Ectodermal cell (in vitro differentiated cells): ENCODE data around the gene MPV17.
A peak's percentile ranks its signal among the peaks of the same experiment; 100 is the strongest.
"Not testable (repeated sequence)": the region's sequence is repeated elsewhere in the genome, so short reads cannot be mapped to it uniquely, and the experiment has no call there.

Experiments
- H3K27ac ChIP-seq: 2 replicates; pipeline ENCODE4 v1.7.0; 2013; ENCODE audit warnings: mild to moderate bottlenecking, low read depth, low read length; ENCODE audit not compliant: insufficient read depth, poor library complexity, severe bottlenecking
- H3K27me3 ChIP-seq: 2 replicates; pipeline ENCODE4 v1.7.0; 2013; ENCODE audit warnings: mild to moderate bottlenecking, low read length; ENCODE audit not compliant: insufficient read depth, control insufficient read depth, poor library complexity, severe bottlenecking
- H3K36me3 ChIP-seq: one replicate; pipeline ENCODE4 v1.7.0; 2013; ENCODE audit warnings: low read length; ENCODE audit not compliant: control insufficient read depth, insufficient read depth
- H3K4me1 ChIP-seq: one replicate; pipeline ENCODE4 v1.7.0; 2013; ENCODE audit warnings: low read length; ENCODE audit not compliant: control insufficient read depth, insufficient read depth
- H3K4me3 ChIP-seq: 2 replicates; pipeline ENCODE4 v1.7.0; 2013; ENCODE audit warnings: low read depth, low read length, control low read depth; ENCODE audit not compliant: insufficient read depth
- H3K9me3 ChIP-seq: 2 replicates; pipeline ENCODE4 v1.7.0; 2013; ENCODE audit warnings: mild to moderate bottlenecking, low read length, moderate library complexity; ENCODE audit not compliant: control insufficient read depth
- WGBS, 2 experiments: methylation state at CpG; one replicate each; pipeline ENCODE4 v1.1.7; 2013; ENCODE audit warnings: missing lambda C conversion rate in 2 of 2; 5-methylcytosine and 5-hydroxymethylcytosine counted together

MPV17 gene

GRCh38 chr2:27322301-27322765 is 564 bp downstream of the MPV17 start:
- peaks cover 4% of the 10 kb centered on the region for H3K36me3 ChIP-seq
- no peak overlapping the region for H3K27ac ChIP-seq
- H3K4me1 ChIP-seq, result peaks cover 5% of the 10 kb centered on the region
- H3K4me3 ChIP-seq, result peak overlapping the region; percentile 89
- H3K27me3 ChIP-seq, result no peaks in the 10 kb centered on the region
- WGBS, 2 experiments, result 8 to 13% methylated on average over 10 of the region's 10 CpGs
- no peaks in the 10 kb centered on the region for H3K9me3 ChIP-seq

DNA sequence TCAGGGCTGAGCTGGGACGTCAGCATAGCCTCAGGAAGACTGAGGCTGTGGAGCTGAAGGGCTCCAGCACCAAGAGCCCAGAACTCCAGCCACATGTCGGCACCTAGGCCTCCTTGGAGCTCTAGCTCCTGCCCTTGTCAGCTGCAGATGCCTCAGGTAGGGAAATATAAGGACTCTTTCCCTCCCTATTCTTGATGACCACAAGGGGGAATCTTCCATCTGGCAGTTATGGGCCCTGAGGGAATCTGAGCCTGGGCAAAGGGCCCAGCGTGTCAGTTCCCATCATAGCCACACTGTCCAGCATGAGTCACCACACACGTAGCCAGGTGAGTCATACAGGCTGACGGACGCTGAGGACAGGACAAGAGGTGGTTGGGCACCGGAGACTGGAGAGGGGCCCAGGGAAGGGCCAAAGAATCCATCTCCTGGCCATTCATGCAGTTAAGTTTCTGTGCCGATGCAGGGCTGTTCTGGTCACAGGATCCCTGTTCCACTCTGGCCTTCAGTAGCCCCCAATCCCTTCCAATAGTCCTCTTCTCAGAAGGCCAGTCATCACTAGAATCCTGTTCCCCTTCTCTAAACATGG is 1.8 kb downstream of the MPV17 start:
- WGBS, 2 experiments, result 72 to 74% methylated on average over 8 of the region's 8 CpGs
- H3K4me3 ChIP-seq, result no peak overlapping the region

DNA sequence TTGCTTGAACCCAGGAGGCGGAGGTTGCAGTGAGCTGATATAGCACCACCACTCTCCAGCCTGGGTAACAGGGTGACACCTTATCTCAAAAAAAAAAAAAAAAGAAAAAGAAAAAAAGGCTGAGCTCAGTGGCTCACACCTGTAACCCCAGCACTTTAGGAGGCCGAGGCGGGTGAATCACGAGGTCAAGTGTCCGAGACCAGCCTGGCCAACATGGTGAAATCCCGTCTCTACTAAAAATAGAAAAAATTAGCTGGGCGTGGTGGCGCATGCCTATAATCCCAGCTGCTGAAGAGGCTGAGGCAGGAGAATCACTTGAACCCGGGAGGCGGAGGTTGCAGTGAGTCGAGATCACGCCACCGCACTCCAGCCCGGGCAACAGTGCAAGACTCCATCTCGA is 3.1 kb downstream of the MPV17 start:
- WGBS, 2 experiments, result 94 to 95% methylated on average over 15 of the region's 15 CpGs
- H3K4me3 ChIP-seq, H3K9me3 ChIP-seq, H3K27ac ChIP-seq, H3K27me3 ChIP-seq, H3K4me1 ChIP-seq, H3K36me3 ChIP-seq: not testable (repeated sequence)

More for the DNA sequence above, 1.8 kb downstream of the MPV17 start:
- no peaks in the 10 kb centered on the region for H3K27me3 ChIP-seq
- no peak overlapping the region for H3K27ac ChIP-seq
- H3K36me3 ChIP-seq, result no peaks in the 10 kb centered on the region
- peaks cover 5% of the 10 kb centered on the region for H3K4me1 ChIP-seq
- no peaks in the 10 kb centered on the region for H3K9me3 ChIP-seq

DNA sequence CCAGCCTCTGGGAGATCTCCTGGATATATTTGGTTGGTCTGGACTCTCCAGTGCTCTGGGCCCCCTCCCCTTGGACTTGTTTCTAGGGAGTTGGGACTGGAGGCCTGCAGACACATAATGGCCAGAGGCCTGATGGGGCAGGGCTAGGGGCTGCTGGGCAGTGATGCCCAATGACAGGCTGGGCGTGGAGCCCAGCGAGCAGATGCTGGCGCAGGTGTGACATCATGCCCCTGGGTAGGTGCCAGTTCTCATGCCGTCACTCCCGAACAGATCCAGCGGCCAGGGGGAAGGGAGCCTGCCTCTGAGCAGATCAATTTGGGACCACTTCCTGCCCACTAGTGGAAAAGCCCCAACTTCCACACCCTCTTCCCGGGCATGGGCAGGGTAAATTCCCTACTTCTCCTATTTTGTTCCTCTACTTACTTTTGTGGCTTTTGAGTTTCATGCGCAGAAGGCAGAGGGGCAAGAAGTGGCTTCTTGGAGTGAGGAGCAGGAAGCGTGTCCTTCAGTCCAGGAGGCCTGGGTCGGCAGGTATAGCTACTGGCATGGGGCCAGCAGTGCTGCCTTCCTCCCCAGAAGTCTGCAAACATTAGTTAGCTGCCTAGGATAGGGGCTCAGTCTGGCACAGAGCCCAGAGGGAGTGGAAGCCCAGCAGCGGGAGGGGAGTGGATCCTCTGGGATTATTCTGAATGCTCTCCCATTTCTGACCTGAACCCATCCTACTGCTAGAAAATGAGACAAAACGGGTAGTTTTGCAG is 6.1 kb downstream of the MPV17 start:
- Histone ChIP-seq H3K36me3 (no peaks in the 10 kb centered on the region), H3K4me1 (no peaks in the 10 kb centered on the region), H3K27me3 (no peaks in the 10 kb centered on the region), H3K27ac (no peak overlapping the region), H3K9me3 (no peaks in the 10 kb centered on the region), H3K4me3 (no peak overlapping the region)
- 93 to 94% methylated on average over 12 of the region's 12 CpGs for WGBS, 2 experiments

- Histone ChIP-seq H3K36me3 (no peaks in the 10 kb centered on the region), H3K9me3 (no peaks in the 10 kb centered on the region), H3K4me1 (no peaks in the 10 kb centered on the region), H3K4me3 (no peak overlapping the region), H3K27ac (no peak overlapping the region), H3K27me3 (no peaks in the 10 kb centered on the region)
- 76 to 80% methylated on average over 8 of the region's 8 CpGs for WGBS, 2 experiments
Observed at GRCh38 chr2:27315122-27315521, 7.8 kb downstream of the MPV17 start.

DNA sequence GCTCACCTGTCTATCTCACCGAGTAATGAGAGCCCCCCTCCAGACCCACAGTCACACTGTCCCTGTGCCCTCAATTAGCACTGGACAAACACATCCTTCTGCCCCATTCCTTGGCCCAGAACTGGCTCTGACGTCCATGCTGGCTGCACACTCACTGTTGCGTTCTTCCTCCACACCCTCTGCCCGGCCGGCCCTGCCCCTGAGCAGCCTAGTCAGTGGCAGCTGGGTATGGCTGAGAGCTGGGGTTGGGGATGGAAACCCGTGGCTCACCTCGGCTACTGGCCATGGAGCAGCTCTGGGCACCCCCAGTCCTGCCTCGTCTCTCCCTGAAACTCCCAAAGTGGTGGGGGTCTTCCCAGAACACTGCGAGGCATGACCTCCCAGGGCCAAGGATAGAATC is 8.2 kb downstream of the MPV17 start:
- Histone ChIP-seq H3K36me3 (peaks cover 2% of the 10 kb centered on the region), H3K27ac (no peak overlapping the region), H3K27me3 (no peaks in the 10 kb centered on the region), H3K4me1 (no peaks in the 10 kb centered on the region), H3K4me3 (no peak overlapping the region), H3K9me3 (no peaks in the 10 kb centered on the region)
- WGBS, 2 experiments, result 90 to 93% methylated on average over 9 of the region's 9 CpGs

- Histone ChIP-seq H3K4me3 (no peak overlapping the region), H3K9me3 (no peaks in the 10 kb centered on the region), H3K4me1 (no peaks in the 10 kb centered on the region), H3K27ac (no peak overlapping the region), H3K27me3 (peaks cover 2% of the 10 kb centered on the region), H3K36me3 (peaks cover 6% of the 10 kb centered on the region)
- 92 to 93% methylated on average over 7 to 8 of the region's 8 CpGs for WGBS, 2 experiments
Observed at GRCh38 chr2:27313882-27314645, 8.8 kb downstream of the MPV17 start.

DNA sequence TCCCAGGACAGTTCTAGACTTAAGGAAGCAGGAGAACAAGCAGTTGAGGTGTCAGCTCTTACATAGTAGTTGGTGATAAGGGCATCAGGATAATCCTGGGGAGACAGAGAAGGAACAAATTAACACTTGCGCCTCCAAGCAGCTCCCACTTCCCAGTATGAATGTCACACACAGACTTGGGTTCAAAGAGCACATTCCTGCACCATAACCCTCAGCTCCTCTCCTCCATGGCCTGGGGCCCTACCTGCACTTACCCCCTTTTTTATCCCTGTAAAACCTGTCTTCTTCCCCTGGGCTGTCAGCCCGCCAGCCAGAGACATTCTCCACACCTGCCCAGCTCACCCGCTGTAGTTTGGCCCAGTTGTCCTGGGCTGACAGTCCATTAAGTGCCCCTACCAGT is 10.7 kb downstream of the MPV17 start:
- H3K36me3 ChIP-seq, result peaks cover 6% of the 10 kb centered on the region
- no peak overlapping the region for H3K4me3 ChIP-seq
- no peak overlapping the region for H3K27ac ChIP-seq
- peaks cover 21% of the 10 kb centered on the region for H3K27me3 ChIP-seq
- peaks cover 6% of the 10 kb centered on the region for H3K4me1 ChIP-seq
- 95 to 97% methylated on average over 3 of the region's 3 CpGs for WGBS, 2 experiments
- no peaks in the 10 kb centered on the region for H3K9me3 ChIP-seq

- WGBS, 2 experiments, result 95 to 97% methylated on average over 6 of the region's 6 CpGs
- no peak overlapping the region for H3K4me3 ChIP-seq
- H3K27me3 ChIP-seq, result peaks cover 46% of the 10 kb centered on the region
- H3K36me3 ChIP-seq, result peaks cover 6% of the 10 kb centered on the region
- H3K27ac ChIP-seq, result no peak overlapping the region
- H3K9me3 ChIP-seq, result no peaks in the 10 kb centered on the region
- H3K4me1 ChIP-seq, result peaks cover 10% of the 10 kb centered on the region
Observed at GRCh38 chr2:27309651-27310050, 13.2 kb downstream of the MPV17 start.

DNA sequence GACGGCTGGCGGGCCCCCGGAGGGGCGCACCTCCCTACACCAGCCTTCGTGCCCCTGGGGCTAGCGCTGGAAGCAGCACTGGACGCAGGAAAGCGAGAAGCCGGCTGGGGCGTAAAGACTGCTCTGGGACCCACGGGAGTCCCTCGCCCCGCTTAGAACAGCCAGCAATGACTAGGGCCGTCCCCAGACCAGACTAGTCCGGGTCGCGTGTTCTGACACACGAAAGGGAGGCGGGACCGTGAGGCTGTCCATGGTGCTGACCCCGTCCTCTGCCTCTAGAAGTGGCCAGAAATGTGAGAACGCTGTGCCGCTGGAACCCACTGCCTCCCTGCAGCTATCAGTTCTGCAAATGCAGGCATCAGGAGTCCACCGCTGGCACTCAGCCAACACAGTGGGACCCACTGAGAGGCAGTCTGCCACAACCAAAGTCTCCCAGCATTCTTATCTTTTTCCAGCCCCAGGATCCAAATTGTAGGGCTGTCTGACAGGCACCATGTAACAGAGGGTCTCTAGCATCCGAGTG is 14.5 kb downstream of the MPV17 start, which contains the start of gene UCN:
Gene UCN, minus strand, starts transcription at position 87 of the 523 bp plus-strand sequence. CDS start 550 bp downstream, outside the sequence.
- Histone ChIP-seq H3K4me3 (no peak within 1 kb of the TSS), H3K27me3 (peaks cover 51% of the 10 kb centered on the region), H3K27ac (no peak within 1 kb of the TSS), H3K9me3 (no peaks in the 10 kb centered on the region), H3K36me3 (peaks cover 6% of the 10 kb centered on the region), H3K4me1 (peaks cover 10% of the 10 kb centered on the region)
- WGBS, 2 experiments, result 14 to 15% methylated on average over 25 of the region's 25 CpGs
